Measurements from ENCODE around the gene TP53I3.

Gene TP53I3, protein sequence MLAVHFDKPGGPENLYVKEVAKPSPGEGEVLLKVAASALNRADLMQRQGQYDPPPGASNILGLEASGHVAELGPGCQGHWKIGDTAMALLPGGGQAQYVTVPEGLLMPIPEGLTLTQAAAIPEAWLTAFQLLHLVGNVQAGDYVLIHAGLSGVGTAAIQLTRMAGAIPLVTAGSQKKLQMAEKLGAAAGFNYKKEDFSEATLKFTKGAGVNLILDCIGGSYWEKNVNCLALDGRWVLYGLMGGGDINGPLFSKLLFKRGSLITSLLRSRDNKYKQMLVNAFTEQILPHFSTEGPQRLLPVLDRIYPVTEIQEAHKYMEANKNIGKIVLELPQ

DNA sequence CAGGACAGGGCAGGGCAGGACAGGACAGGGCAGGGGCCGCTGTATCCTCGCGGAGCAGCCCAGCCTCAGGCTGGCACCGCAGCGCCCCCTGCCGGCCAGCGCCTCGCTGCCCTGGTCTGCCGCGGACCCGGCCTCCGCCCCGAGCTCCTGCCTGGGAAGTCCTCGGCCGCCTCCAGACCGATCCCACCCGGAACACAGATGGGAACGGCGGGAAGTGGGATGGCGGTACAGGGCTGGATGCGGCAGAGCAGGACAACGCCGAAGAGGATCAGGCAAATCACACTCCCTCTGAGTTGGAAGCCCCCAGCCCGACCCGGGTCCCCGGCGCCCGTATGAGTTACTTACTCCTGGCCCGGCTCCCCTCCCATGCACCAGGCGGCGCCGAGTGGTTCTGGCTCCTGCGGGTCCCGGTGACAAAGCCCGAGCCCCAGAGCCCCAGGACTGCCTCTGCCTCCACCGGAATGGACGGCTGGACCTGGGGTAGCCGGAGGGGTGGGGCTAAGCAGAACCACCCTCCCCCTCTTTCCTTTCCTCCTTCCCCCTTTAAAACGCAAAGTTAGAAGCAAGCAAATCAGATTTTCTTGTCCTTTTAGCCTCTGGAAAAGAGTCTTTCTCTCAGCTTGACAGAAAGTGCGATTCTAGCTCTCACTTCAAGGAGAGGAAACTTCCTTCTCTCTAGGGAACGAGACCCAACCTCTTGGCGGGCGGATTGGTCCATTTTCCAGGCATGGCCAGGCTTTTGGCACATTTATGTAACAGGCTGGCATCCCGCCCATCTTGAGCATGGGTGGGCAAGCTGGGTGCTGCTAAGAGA is at the start of gene TP53I3:
Gene TP53I3, minus strand, starts transcription at position 449 of the 814 bp plus-strand sequence. CDS start 508 bp downstream, outside the sequence.
- CTCF ChIA-PET = interaction anchor here (0.7 to 3.4 kb wide), 26 partner anchors 8 to 297 kb away, joined by 3 to 43 read pairs (median 4); partner anchors contain the start of genes ATAD2B, PFN4, SF3B6 and UBXN2A
- peak within 1 kb of the TSS; percentile 93 for H3K27ac Mint-ChIP-seq

GRCh38 chr2:24132543-24132942 is 47.9 kb upstream of the TP53I3 start:
- Mint-ChIP-seq H3K36me3 (peaks cover 2% of the 10 kb centered on the region), H3K4me3 (no peak overlapping the region), H3K9me3 (peaks cover 11% of the 10 kb centered on the region), H3K4me1 (peaks cover 8% of the 10 kb centered on the region), H3K27me3 (peaks cover 4% of the 10 kb centered on the region), H3K27ac (no peak overlapping the region)
- no peak for DNase-seq
- CTCF ChIA-PET = no interaction called here

More for the DNA sequence above, at the start of gene TP53I3:
- peak within 1 kb of the TSS; percentile 90 for H3K4me3 Mint-ChIP-seq
- peak; percentile 84 for DNase-seq
- no peaks in the 10 kb centered on the region for H3K27me3 Mint-ChIP-seq
- no peaks in the 10 kb centered on the region for H3K9me3 Mint-ChIP-seq
- H3K36me3 Mint-ChIP-seq = peaks cover 4% of the 10 kb centered on the region
- H3K4me1 Mint-ChIP-seq = peaks cover 16% of the 10 kb centered on the region

GRCh38 chr2:24125956-24126355 is 41.3 kb upstream of the TP53I3 start:
- no peak for DNase-seq
- H3K4me1 Mint-ChIP-seq = peaks cover 23% of the 10 kb centered on the region
- no peaks in the 10 kb centered on the region for H3K36me3 Mint-ChIP-seq
- no peaks in the 10 kb centered on the region for H3K9me3 Mint-ChIP-seq
- CTCF ChIA-PET = no interaction called here
- H3K27ac Mint-ChIP-seq = no peak overlapping the region
- H3K4me3 Mint-ChIP-seq = no peak overlapping the region
- H3K27me3 Mint-ChIP-seq = peaks cover 9% of the 10 kb centered on the region

- H3K4me3 Mint-ChIP-seq = peak overlapping the region; percentile 74
- H3K9me3 Mint-ChIP-seq = no peaks in the 10 kb centered on the region
- H3K36me3 Mint-ChIP-seq = no peaks in the 10 kb centered on the region
- CTCF ChIA-PET = interaction anchor here (1.1 to 1.6 kb wide), 3 partner anchors 40 to 197 kb away, joined by 3 to 6 read pairs (median 5); partner anchors contain the start of genes ATAD2B and TP53I3
- H3K27ac Mint-ChIP-seq = no peak overlapping the region
- H3K4me1 Mint-ChIP-seq = peaks cover 17% of the 10 kb centered on the region
- DNase-seq = peak; percentile 50
- H3K27me3 Mint-ChIP-seq = peaks cover 9% of the 10 kb centered on the region
These were observed 39.4 kb upstream of the TP53I3 start for GRCh38 chr2:24123922-24124580.

GRCh38 chr2:24123195-24123921 is 38.7 kb upstream of the TP53I3 start, which contains the start of the genes FAM228B and PFN4:
Gene FAM228B (plus strand): TSS chr2:24123469. CDS start chr2:24124362, 893 bp downstream.
Gene PFN4 (minus strand): TSS chr2:24123334. CDS start chr2:24122535, 799 bp downstream.
- no peaks in the 10 kb centered on the region for H3K9me3 Mint-ChIP-seq
- H3K36me3 Mint-ChIP-seq = no peaks in the 10 kb centered on the region
- H3K4me3 Mint-ChIP-seq = peak within 1 kb of the TSS; percentile 74
- peak; percentile 77 for DNase-seq
- peaks cover 9% of the 10 kb centered on the region for H3K27me3 Mint-ChIP-seq
- CTCF ChIA-PET = interaction anchor here (0.8 to 1.6 kb wide), 5 partner anchors 39 to 591 kb away, joined by 3 to 5 read pairs (median 4); partner anchors contain the start of gene ATAD2B
- peak within 1 kb of the TSS; percentile 69 for H3K27ac Mint-ChIP-seq
- H3K4me1 Mint-ChIP-seq = peaks cover 15% of the 10 kb centered on the region

DNA sequence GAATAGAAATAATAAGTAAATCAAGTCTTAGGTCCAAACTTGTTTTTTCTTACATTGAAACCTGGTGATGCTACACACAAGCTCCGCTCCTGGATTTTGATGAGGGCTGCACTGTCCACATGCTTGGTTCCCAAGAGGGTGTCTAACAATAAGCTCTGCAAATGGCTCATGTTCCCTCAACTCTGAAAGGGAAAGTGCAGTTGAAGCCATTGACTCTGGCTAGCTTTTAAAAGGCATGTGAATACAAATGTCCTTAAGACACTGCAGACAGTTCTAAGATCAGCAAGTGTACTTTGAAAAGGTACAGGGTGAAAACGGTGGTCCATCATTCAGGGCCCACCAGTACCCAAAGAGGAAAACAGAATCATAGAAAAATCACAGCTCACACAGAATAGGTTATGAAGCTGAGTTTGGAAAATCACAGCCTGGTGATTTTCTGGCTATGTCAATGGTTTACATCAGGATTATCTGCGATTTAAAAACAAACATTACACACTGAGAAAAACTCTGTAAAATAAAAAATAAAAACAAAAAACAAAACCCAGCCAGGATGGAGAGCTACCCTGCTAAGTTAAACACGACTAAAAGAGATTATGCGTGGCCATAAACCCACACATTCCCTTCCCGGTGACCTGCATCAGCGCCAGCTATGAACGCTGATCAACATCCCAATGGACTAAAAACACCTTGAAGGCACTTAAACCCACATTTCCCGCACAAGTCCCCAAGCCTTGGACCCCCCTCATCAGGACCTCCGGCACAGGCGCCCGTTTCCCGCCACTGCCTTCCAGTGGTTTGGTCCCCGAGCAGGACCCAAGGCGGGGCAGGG is 37.9 kb upstream of the TP53I3 start:
- Mint-ChIP-seq H3K27me3 (peaks cover 9% of the 10 kb centered on the region), H3K4me3 (peak overlapping the region; percentile 70), H3K36me3 (no peaks in the 10 kb centered on the region), H3K4me1 (peaks cover 15% of the 10 kb centered on the region), H3K9me3 (no peaks in the 10 kb centered on the region), H3K27ac (peak overlapping the region; percentile 69)
- CTCF ChIA-PET = interaction anchor here (0.8 to 1.4 kb wide), 3 partner anchors 39 to 590 kb away, joined by 3 to 5 read pairs (median 4); partner anchors contain the start of gene ATAD2B
- no peak for DNase-seq

DNA sequence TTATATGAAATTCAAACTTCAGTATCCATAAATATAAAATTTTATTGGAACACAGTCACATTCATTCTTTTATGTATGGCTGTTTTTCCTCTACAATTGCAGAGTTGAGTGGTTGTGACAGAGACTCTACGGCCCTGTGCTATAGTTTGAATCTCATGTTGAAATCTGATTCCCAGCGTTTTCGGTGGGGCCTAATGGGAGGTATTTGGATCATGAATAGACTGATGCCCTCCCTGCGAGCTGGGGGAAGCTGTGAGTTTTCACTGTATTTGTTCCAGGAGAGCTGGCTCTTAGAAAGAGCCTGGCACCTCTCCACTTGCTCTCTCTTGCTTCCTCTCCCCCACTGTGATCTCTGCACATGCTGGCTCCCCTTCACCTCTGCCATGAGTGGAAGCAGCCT is 36.8 kb upstream of the TP53I3 start:
- Mint-ChIP-seq H3K4me1 (peaks cover 15% of the 10 kb centered on the region), H3K36me3 (no peaks in the 10 kb centered on the region), H3K27me3 (peaks cover 9% of the 10 kb centered on the region), H3K4me3 (peak overlapping the region; percentile 19), H3K9me3 (no peaks in the 10 kb centered on the region), H3K27ac (no peak overlapping the region)
- no peak for DNase-seq
- CTCF ChIA-PET = no interaction called here

DNA sequence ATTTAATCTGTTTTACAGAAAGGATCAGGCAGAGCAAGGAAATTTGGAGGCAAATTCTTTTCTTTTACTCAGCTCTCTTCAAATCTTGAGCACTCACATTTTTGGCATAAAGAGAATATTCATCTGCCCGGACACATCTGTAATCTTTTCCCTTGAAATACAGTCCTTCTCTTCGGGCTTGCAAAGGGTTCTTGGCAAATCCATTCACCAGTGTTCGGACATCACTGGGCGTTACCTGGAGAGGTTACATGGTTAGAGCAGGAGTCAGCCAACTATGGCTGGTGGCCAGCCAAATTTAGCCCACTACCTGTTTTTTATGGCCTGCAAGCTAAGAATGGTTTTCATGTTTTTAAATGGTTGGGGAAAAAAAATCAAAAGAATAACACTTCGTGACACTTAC is 36.4 kb upstream of the TP53I3 start:
- no peaks in the 10 kb centered on the region for H3K9me3 Mint-ChIP-seq
- no peak for DNase-seq
- no peaks in the 10 kb centered on the region for H3K36me3 Mint-ChIP-seq
- CTCF ChIA-PET = no interaction called here
- H3K4me3 Mint-ChIP-seq = no peak overlapping the region
- peaks cover 15% of the 10 kb centered on the region for H3K4me1 Mint-ChIP-seq
- H3K27me3 Mint-ChIP-seq = peaks cover 9% of the 10 kb centered on the region
- H3K27ac Mint-ChIP-seq = no peak overlapping the region

GRCh38 chr2:24117902-24118301 is 33.3 kb upstream of the TP53I3 start:
- no peak overlapping the region for H3K4me3 Mint-ChIP-seq
- no peaks in the 10 kb centered on the region for H3K9me3 Mint-ChIP-seq
- H3K27ac Mint-ChIP-seq = no peak overlapping the region
- peaks cover 4% of the 10 kb centered on the region for H3K27me3 Mint-ChIP-seq
- H3K4me1 Mint-ChIP-seq = peaks cover 6% of the 10 kb centered on the region
- CTCF ChIA-PET = no interaction called here
- no peaks in the 10 kb centered on the region for H3K36me3 Mint-ChIP-seq
- DNase-seq = no peak

DNA sequence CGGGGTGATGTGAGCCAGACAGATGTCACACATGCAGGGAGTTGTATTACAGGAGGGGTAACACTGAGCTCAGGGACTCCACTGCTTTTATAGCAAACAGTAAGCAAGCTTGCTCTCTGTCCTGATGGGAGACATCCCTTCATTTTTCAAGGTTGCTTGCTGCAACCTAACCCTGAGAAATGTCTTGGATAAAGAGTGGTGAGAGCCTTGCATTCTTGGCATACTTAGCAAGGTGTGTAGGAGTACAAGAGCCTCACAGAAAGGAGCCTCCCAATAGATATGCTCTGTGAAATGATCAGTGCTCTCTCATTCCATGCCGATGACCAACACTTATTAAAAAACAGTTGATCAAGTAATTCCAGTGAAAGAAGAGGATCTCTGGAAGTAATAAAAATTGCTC is 30.4 kb upstream of the TP53I3 start:
- DNase-seq = no peak
- no peaks in the 10 kb centered on the region for H3K27me3 Mint-ChIP-seq
- H3K9me3 Mint-ChIP-seq = no peaks in the 10 kb centered on the region
- no peaks in the 10 kb centered on the region for H3K4me1 Mint-ChIP-seq
- CTCF ChIA-PET = no interaction called here
- no peak overlapping the region for H3K27ac Mint-ChIP-seq
- H3K4me3 Mint-ChIP-seq = no peak overlapping the region
- H3K36me3 Mint-ChIP-seq = no peaks in the 10 kb centered on the region

- no peak for DNase-seq
- peaks cover 13% of the 10 kb centered on the region for H3K9me3 Mint-ChIP-seq
- no peaks in the 10 kb centered on the region for H3K4me1 Mint-ChIP-seq
- no peaks in the 10 kb centered on the region for H3K27me3 Mint-ChIP-seq
- H3K4me3 Mint-ChIP-seq = no peak overlapping the region
- CTCF ChIA-PET = no interaction called here
- no peak overlapping the region for H3K27ac Mint-ChIP-seq
- no peaks in the 10 kb centered on the region for H3K36me3 Mint-ChIP-seq
These were observed 26.8 kb upstream of the TP53I3 start for GRCh38 chr2:24111407-24111901.

GRCh38 chr2:24110660-24111303 is 26.1 kb upstream of the TP53I3 start:
- Mint-ChIP-seq H3K4me3 (no peak overlapping the region), H3K27ac (no peak overlapping the region), H3K9me3 (peaks cover 16% of the 10 kb centered on the region), H3K4me1 (no peaks in the 10 kb centered on the region), H3K36me3 (peaks cover 2% of the 10 kb centered on the region), H3K27me3 (no peaks in the 10 kb centered on the region)
- no peak for DNase-seq
- CTCF ChIA-PET = no interaction called here

All from activated naive CD4-positive, alpha-beta T cell treated with anti-CD3 and anti-CD28 coated beads, Interleukin-2, amount 10 ng/mL, durations not matched to agents 7 days and 5 days (primary cell).